ENCODE measurements around the gene IGFBP5. TPM values are rescaled to one million over a fixed set of nuclear protein-coding genes. Genes with fewer than 3 reads are reported as not detected.

IGFBP5 gene
- total RNA-seq, 4 donors from 2014 or later, result 284 to 2,528 (median 672) TPM

- no peak for DNase-seq (ENCODE audit: low spot score)
- TF ChIP-seq CTCF (IDR thresholded peaks at IDR 0.05), result no peak
- no peak for ATAC-seq (ENCODE audit: low FRiP score)
Observed at GRCh38 chr2:216650626-216651257, 44.6 kb downstream of the IGFBP5 start.

- TF ChIP-seq CTCF (IDR thresholded peaks at IDR 0.05), result no peak
- no peak for ATAC-seq (ENCODE audit: low FRiP score)
- DNase-seq (ENCODE audit: low spot score), result no peak
Observed at GRCh38 chr2:216649574-216649973, 45.8 kb downstream of the IGFBP5 start.

- TF ChIP-seq CTCF (IDR thresholded peaks at IDR 0.05), result no peak
- DNase-seq (ENCODE audit: low spot score) (no peak), ATAC-seq (ENCODE audit: low FRiP score) (peak; percentile 63)
Observed at GRCh38 chr2:216648105-216648504, 47.2 kb downstream of the IGFBP5 start.

- no peak for DNase-seq (ENCODE audit: low spot score)
- no peak for ATAC-seq (ENCODE audit: low FRiP score)
- no peak for TF ChIP-seq CTCF (IDR thresholded peaks at IDR 0.05)
Observed at GRCh38 chr2:216646116-216646515, 49.2 kb downstream of the IGFBP5 start.

- ATAC-seq (ENCODE audit: low FRiP score) (no peak), DNase-seq (ENCODE audit: low spot score) (no peak)
- no peak for TF ChIP-seq CTCF (IDR thresholded peaks at IDR 0.05)
Observed at GRCh38 chr2:216645636-216645950, 49.8 kb downstream of the IGFBP5 start.

GRCh38 chr2:216644842-216645635 lies 50.3 kb downstream of the IGFBP5 start:
- TF ChIP-seq CTCF (IDR thresholded peaks at IDR 0.05), result no peak
- DNase-seq (ENCODE audit: low spot score), result no peak
- ATAC-seq (ENCODE audit: low FRiP score), result no peak
